Measurements from ENCODE around the gene SDHAF2. TPM values are rescaled to one million over a fixed set of nuclear protein-coding genes. Genes with fewer than 3 reads are reported as not detected.

SDHAF2 gene
- total and polyA plus RNA-seq, 2 of the 4 experiments (the other 2 are of a cell fraction) = 50.4 to 91.1 TPM

DNA sequence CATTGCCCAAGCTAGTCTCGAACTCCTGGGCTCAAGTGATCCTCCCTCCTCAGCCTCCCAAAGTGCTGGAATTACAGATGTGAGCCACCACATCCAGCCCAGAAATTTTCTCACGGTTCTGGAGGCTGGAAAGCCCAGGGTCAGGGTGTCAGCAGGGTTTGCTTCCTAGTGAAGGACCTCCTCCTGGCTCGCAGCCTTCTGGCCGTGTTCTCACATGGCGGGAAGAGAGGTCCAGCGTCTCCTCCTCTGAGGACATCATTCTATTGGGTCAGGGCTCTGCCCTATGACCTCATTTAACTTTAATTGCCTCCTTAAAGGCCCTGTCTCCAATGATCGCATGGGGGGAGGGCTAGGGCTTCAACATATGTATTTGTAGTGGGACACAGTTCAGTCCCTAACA lies 38.1 kb downstream of the SDHAF2 start:
- H3K4me2 ChIP-seq (ENCODE audit: low read depth, low read length) = no peak overlapping the region
- H3K27ac ChIP-seq (ENCODE audit: insufficient read depth, low read length) = no peak overlapping the region
- peaks cover 12% of the 10 kb centered on the region; the same call in 1 of the 2 replicates for H3K9me1 ChIP-seq (ENCODE audit: insufficient read depth, low read length)
- no peak overlapping the region for H3K18ac ChIP-seq (ENCODE audit: low read depth, low read length)
- no peak overlapping the region for H3K14ac ChIP-seq (replicated peaks; ENCODE audit: low read depth, low read length)
- no peak overlapping the region for H2BK20ac ChIP-seq (ENCODE audit: low read depth, low read length)
- no peaks in the 10 kb centered on the region for H3K9me3 ChIP-seq (ENCODE audit: control insufficient read depth, insufficient read depth, low read length)
- H3K36me3 ChIP-seq (ENCODE audit: control insufficient read depth, insufficient read depth, low read length) = peaks cover 12% of the 10 kb centered on the region
- no peaks in the 10 kb centered on the region; the same call in 1 of the 2 replicates for H4K20me1 ChIP-seq (ENCODE audit: insufficient read depth, low read length)
- H3K79me1 ChIP-seq (ENCODE audit: low read depth in 1 of 2, low read length in 2 of 2) = peaks cover 0 to 3% of the 10 kb centered on the region in 2 experiments; a peak in 1 of 4 replicates
- intact Hi-C loops (cut with micrococcal nuclease) = no loop called here
- no peak overlapping the region for H4K5ac ChIP-seq (ENCODE audit: low read depth, low read length)
- in situ Hi-C loops (cut with MboI; ENCODE audit: low sequenced_read_pairs) = no loop called here
- no peak overlapping the region for H3K4me3 ChIP-seq (ENCODE audit: insufficient read depth, low read depth, low read length)
- no peak overlapping the region for H4K8ac ChIP-seq (ENCODE audit: low read depth in 2 of 2, low read length in 2 of 2)
- H3K4me1 ChIP-seq (ENCODE audit: control insufficient read depth, insufficient read depth, low read length) = no peaks in the 10 kb centered on the region
- no peak overlapping the region for H4K91ac ChIP-seq (ENCODE audit: insufficient read depth, low read depth, low read length)
- no peak overlapping the region for H3K56ac ChIP-seq (ENCODE audit: extremely low read depth, insufficient read depth, low read length)
- ChIA-PET CTCF (no interaction called here), POLR2A (ENCODE audit: unreplicated experiment) (no interaction called here)
- no TSS peak for BruUV-seq (replicated peaks)
- no peaks in the 10 kb centered on the region for H3K27me3 ChIP-seq (ENCODE audit: control insufficient read depth, insufficient read depth, low read length)
- no peak overlapping the region for H3K9ac ChIP-seq (ENCODE audit: low read depth, low read length)
- TF ChIP-seq, protein P1, sequence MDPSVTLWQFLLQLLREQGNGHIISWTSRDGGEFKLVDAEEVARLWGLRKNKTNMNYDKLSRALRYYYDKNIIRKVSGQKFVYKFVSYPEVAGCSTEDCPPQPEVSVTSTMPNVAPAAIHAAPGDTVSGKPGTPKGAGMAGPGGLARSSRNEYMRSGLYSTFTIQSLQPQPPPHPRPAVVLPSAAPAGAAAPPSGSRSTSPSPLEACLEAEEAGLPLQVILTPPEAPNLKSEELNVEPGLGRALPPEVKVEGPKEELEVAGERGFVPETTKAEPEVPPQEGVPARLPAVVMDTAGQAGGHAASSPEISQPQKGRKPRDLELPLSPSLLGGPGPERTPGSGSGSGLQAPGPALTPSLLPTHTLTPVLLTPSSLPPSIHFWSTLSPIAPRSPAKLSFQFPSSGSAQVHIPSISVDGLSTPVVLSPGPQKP (IDR thresholded peaks at IDR 0.05; ENCODE audit: borderline replicate concordance, low read depth, low read length) = no peak
- no peak overlapping the region for H2BK5ac ChIP-seq (ENCODE audit: low read depth, low read length, poor library complexity, severe bottlenecking)
- H2AFZ ChIP-seq (replicated peaks; ENCODE audit: low read length, poor library complexity) = no peak overlapping the region
- WGBS, 2 experiments (ENCODE audit: extremely low coverage in 2 of 2, insufficient read length in 1 of 2) = 88% methylated on average over 3 of the region's 7 CpGs; no CpG with 5 or more reads in 1 of the 2 experiments
- no peak for DNase-seq
- no peak overlapping the region for H3K23ac ChIP-seq (ENCODE audit: low read depth, low read length)
- ATAC-seq (ENCODE audit: low read depth) = no peak
- dilution Hi-C loops (cut with HindIII; ENCODE audit: low sequenced_read_pairs, unreplicated experiment) = no loop called here
- H2AK9ac ChIP-seq (replicated peaks; ENCODE audit: low read depth, low read length, poor library complexity) = no peak overlapping the region
- no peak overlapping the region for H2AK5ac ChIP-seq (ENCODE audit: low read depth, low read length)
- no peak overlapping the region for H2BK15ac ChIP-seq (ENCODE audit: low read depth, low read length)
- H2BK120ac ChIP-seq (ENCODE audit: low read depth, low read length) = no peak overlapping the region
- H3K4ac ChIP-seq (ENCODE audit: low read depth, low read length) = no peak overlapping the region
